DND-41 (cell line): ENCODE results near the gene SCN5A.
A peak's percentile ranks its signal among the peaks of the same experiment; 100 is the strongest.

ENCODE experiments used
- ATAC-seq: fragments of 200-7000 bp; cut with Tn5 transposase; 3 replicates; pipeline ENCODE4 v1.9.1; 2021; ENCODE audit warnings: low read depth; ENCODE audit not compliant: insufficient read depth
- DNase-seq: peaks from one replicate; pipeline ENCODE4 v3.0.0-alpha.2; 2020
- H2AFZ ChIP-seq: 2 replicates; pipeline ENCODE4 v1.6.0; 2012; ENCODE audit warnings: low read depth, low read length
- H3K27ac ChIP-seq: 2 replicates; pipeline ENCODE4 v1.5.1; 2012; ENCODE audit warnings: low read length, inconsistent platforms
- H3K27me3 ChIP-seq: fragments of 200-600 bp; sonication (generic); 2 replicates; pipeline ENCODE4 v1.6.0; 2012; ENCODE audit warnings: low read length, mild to moderate bottlenecking, inconsistent platforms; ENCODE audit not compliant: insufficient read depth, poor library complexity
- H3K36me3 ChIP-seq: 2 replicates; pipeline ENCODE4 v1.5.1; 2012; ENCODE audit warnings: low read length, inconsistent platforms; ENCODE audit not compliant: insufficient read depth
- H3K4me1 ChIP-seq: 2 replicates; pipeline ENCODE4 v1.5.1; 2012; ENCODE audit warnings: mild to moderate bottlenecking, low read length; ENCODE audit not compliant: insufficient read depth
- H3K4me2 ChIP-seq: 2 replicates; pipeline ENCODE4 v1.6.0; 2012; ENCODE audit warnings: mild to moderate bottlenecking, moderate library complexity, low read length, inconsistent platforms; ENCODE audit not compliant: insufficient read depth
- H3K4me3 ChIP-seq, 2 experiments: fragments of 200-600 bp in 1 of 2; shearing (Covaris generic) in 1 of 2; 2 replicates each; pipeline ENCODE4 v1.5.1; 2012 to 2016; ENCODE audit warnings: inconsistent platforms in 2 of 2, low read length in 2 of 2, mild to moderate bottlenecking in 2 of 2, low read depth in 1 of 2, moderate library complexity in 1 of 2
- H3K79me2 ChIP-seq: 2 replicates; pipeline ENCODE4 v1.6.0; 2012; ENCODE audit warnings: low read length, inconsistent platforms; ENCODE audit not compliant: insufficient read depth
- H3K9ac ChIP-seq: 2 replicates; pipeline ENCODE4 v1.6.0; 2012; ENCODE audit warnings: low read depth, mild to moderate bottlenecking, inconsistent platforms, low read length, moderate library complexity
- H3K9me3 ChIP-seq: 2 replicates; pipeline ENCODE4 v1.5.1; 2012; ENCODE audit warnings: low read length, moderate library complexity, mild to moderate bottlenecking, inconsistent platforms; ENCODE audit not compliant: insufficient read depth, severe bottlenecking
- H4K20me1 ChIP-seq: 2 replicates; pipeline ENCODE4 v1.6.0; 2012; ENCODE audit warnings: low read length; ENCODE audit not compliant: insufficient read depth
- CTCF ChIP-seq: IDR thresholded peaks from 2 replicates; pipeline ENCODE4 v1.5.1; 2012; ENCODE audit warnings: borderline replicate concordance, low read length, moderate library complexity, mild to moderate bottlenecking; ENCODE audit not compliant: poor library complexity, severe bottlenecking; ENCODE audit errors: extremely low read depth
- EZH2 ChIP-seq: IDR thresholded peaks from 3 replicates; pipeline ENCODE4 v1.6.1; 2012; ENCODE audit warnings: borderline replicate concordance, low read depth, mild to moderate bottlenecking, moderate library complexity, low read length, inconsistent platforms; ENCODE audit not compliant: severe bottlenecking

SCN5A gene

GRCh38 chr3:38558864-38559263 is 90.6 kb downstream of the SCN5A start:
- Histone ChIP-seq H3K4me3 (no peak overlapping the region), H3K4me2 (no peak overlapping the region)
- no peak for ATAC-seq

GRCh38 chr3:38556640-38557358 is 92.7 kb downstream of the SCN5A start:
- no peak for DNase-seq
- no peak for ATAC-seq

More at GRCh38 chr3:38558864-38559263, 90.6 kb downstream of the SCN5A start:
- Histone ChIP-seq H2AFZ (no peak overlapping the region), H3K4me1 (no peaks in the 10 kb centered on the region), H3K36me3 (no peaks in the 10 kb centered on the region), H4K20me1 (no peaks in the 10 kb centered on the region), H3K27me3 (peaks cover 2% of the 10 kb centered on the region), H3K79me2 (no peaks in the 10 kb centered on the region), H3K9ac (no peak overlapping the region), H3K27ac (no peak overlapping the region), H3K9me3 (peaks cover 2% of the 10 kb centered on the region)
- TF ChIP-seq CTCF, result peak; percentile 5
- no peak for TF ChIP-seq EZH2
- DNase-seq, result no peak

GRCh38 chr3:38555926-38556325 is 93.6 kb downstream of the SCN5A start:
- TF ChIP-seq EZH2 (no peak), CTCF (no peak)
- Histone ChIP-seq H3K36me3 (no peaks in the 10 kb centered on the region), H3K27me3 (peaks cover 2% of the 10 kb centered on the region), H3K27ac (no peak overlapping the region), H2AFZ (no peak overlapping the region), H3K9ac (no peak overlapping the region), H3K4me3 (no peak overlapping the region), H4K20me1 (no peaks in the 10 kb centered on the region), H3K4me2 (no peak overlapping the region), H3K4me1 (no peaks in the 10 kb centered on the region), H3K9me3 (peaks cover 2% of the 10 kb centered on the region), H3K79me2 (no peaks in the 10 kb centered on the region)
- DNase-seq (no peak), ATAC-seq (no peak)

More at GRCh38 chr3:38556640-38557358, 92.7 kb downstream of the SCN5A start:
- H3K9me3 ChIP-seq, result peaks cover 2% of the 10 kb centered on the region
- no peaks in the 10 kb centered on the region for H3K4me1 ChIP-seq
- H3K79me2 ChIP-seq, result no peaks in the 10 kb centered on the region
- no peak overlapping the region for H3K27ac ChIP-seq
- no peaks in the 10 kb centered on the region for H3K36me3 ChIP-seq
- H4K20me1 ChIP-seq, result no peaks in the 10 kb centered on the region
- no peak for TF ChIP-seq CTCF
- no peak overlapping the region for H3K4me2 ChIP-seq
- no peak overlapping the region for H2AFZ ChIP-seq
- H3K4me3 ChIP-seq, result no peak overlapping the region
- no peak overlapping the region for H3K9ac ChIP-seq
- H3K27me3 ChIP-seq, result peaks cover 2% of the 10 kb centered on the region
